NCI-H1048 (cell line): ENCODE measurements around the gene CLEC20A.
A peak's percentile ranks its signal among the peaks of the same experiment; 100 is the strongest.

Experiments used
- DNase-seq: peaks from one replicate; lab custom pipeline; 2025; lab: John Stamatoyannopoulos, UW

Gene CLEC20A

DNA sequence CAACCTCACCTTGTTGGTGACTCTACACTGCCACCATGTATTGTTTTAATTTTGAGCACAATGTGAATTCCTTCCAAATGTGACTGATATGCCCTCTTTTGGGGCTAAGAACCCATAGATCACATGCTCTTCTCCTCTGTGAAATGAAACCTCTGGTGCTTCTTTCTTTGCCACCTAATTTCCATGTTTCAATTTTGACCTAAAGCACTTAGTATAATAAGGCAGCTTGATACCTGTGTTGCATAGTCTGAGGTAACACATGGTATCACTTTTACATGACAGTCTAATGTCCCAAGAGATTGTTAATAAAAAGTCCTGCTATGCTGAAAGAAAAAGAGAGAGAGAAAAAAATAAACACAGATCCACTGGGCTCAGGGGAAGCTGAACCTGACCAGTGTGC, 24.2 kb downstream of the CLEC20A start:
- no peak for DNase-seq

DNA sequence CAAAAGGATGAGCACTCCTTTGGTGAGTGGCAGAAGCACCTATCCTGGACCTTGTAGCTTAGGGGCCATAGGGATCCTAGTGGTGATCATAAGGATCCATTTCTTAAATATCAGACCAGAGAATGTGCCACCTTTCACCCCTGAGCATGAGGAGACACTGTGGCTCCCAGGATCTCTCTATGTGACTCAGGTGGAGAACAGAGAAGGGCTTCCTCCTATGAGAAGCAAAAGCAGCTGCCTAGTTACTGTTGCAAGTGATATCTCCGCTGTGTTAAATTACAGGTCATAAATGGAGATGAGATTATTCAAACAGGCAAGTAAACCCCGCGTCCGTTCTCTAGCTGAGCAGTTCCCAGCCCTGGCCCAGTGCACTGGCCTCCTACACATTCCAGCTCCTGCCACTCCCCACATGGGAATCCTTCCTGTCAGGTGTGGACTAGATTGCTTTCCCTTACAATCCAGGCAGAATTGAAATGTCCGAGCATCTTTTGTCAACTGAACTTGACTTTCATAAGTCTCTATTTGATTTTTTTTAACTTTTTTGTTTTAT, 26.3 kb downstream of the CLEC20A start:
- DNase-seq: no peak

DNA sequence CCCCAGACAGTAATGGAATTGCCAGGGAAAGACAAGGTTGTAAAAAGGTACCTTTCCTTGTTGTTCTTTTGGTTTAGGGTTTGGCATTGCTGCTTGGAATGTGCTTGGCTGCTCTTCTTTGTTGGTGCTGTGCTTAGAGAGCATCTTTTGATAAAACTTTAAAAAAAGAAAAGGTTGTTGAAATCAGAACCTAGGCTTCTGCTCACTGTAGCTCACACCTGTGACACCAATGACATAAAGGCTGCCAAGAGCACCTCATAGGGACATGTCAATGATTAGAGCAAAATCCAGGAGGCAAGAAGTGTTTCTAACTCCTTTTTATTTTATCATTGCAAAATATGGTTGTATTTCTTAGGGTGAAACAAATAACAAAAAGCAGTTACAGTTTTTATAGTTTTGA, 28.9 kb downstream of the CLEC20A start:
- DNase-seq: no peak

DNA sequence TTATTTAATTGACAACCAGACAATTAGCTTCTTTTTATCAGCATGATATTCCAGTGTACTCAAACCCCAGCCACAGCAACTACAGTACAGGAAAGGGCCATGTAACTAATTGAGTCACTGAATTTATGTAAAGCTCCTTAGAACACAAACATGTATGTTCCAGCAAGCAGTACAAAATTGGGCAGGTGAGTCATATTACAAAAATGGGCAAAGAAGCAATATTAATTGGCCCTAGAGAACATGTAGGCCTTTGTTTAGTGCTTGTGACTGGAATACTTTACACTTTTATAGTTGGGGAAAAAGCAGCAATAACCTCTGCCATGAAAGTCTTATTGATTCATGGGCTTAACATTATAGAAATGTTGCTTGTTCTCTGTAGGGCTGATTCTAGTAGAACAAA, 31.8 kb downstream of the CLEC20A start:
- DNase-seq: no peak

DNA sequence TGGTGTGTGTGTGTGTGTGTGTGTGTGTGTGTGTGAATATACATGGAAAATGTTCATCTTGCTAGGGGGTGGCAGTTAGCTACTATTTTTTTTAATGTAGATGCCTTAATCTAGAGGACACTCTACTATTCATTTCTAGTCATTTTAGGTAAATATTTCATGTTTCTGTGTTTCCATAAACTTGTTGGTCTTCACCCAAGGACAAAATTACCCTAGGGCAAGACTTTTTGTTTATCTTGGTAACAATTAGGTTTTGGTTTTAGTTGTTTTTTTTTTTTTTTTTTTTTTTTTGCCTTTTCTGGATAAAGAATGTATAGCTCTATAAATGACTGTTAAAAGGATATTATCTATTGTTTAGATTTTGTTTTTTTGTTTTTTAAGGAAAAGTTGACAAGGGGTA, 32.2 kb downstream of the CLEC20A start:
- DNase-seq: no peak

DNA sequence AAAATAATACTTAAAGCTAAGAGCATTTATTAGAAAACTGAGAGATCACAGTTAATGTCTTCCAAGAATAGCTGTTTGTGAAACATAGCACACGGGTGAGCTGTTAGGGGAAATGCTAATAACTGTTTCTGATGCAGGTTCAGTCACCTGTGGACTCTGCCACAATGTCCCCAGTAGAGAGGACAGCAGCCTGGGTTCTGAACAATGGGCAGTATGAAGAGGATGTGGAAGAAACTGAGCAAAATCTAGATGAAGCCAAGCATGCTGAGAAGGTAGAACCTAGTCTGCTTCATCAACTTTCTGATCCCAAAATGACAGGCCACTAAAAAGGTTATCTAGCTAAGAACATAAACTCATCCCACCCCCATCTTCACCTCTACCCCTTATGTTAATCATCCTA, 32.6 kb downstream of the CLEC20A start:
- DNase-seq: no peak

DNA sequence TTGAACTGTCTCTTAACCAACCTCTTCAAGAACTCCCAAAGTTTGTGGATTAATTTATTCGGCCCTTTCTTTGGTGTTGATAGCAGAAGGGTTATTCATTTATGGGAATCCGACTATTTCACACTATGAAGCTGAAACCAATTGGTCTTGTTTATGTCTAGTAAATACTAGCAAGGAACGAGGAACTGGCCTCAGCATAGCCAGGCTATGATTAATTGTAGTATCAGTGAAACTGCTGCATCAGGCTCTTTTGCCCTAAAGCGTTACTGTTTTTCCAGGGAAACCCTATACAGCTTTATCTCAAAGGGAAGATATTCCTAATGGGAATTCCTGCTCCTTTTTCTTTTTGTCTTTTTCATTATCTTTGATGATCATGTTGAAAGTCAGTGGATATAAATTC, 35.1 kb downstream of the CLEC20A start:
- DNase-seq: no peak

DNA sequence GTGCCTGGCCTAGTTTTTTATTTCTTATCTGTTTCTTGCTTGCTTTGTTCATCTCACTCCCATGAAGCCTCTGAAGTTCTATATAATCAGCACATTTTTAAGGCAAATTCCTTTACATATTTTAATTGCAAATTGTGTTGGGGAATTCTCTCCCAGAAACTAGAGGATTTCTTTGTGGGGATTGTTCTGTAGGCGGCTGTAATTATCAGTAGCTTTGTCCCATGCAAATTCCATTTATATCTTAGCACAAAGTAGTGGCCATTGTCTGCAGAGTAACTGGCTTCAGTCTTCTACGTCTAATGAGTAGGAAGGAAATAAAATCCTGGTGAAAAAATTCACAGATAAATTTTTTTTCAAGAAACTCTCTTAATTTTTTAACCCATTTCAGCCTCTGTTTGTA, 35.7 kb downstream of the CLEC20A start:
- peak; percentile 91 for DNase-seq

DNA sequence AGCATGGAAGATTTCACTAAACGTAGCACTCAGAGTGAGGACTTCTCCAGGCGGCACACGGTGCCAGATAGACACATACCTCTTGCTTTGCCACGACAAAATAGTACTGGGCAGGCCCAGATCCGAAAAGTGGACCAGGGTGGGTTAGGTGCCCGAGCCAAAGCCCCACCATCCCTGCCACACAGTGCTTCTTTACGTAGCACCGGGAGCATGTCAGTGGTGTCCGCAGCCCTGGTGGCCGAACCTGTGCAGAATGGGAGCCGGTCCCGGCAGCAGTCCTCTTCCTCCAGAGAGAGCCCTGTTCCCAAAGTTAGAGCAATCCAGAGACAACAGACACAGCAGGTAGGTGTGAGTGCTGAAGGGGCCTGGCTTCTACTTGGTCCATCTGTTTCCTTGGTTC, 38.6 kb downstream of the CLEC20A start:
- no peak for DNase-seq

DNA sequence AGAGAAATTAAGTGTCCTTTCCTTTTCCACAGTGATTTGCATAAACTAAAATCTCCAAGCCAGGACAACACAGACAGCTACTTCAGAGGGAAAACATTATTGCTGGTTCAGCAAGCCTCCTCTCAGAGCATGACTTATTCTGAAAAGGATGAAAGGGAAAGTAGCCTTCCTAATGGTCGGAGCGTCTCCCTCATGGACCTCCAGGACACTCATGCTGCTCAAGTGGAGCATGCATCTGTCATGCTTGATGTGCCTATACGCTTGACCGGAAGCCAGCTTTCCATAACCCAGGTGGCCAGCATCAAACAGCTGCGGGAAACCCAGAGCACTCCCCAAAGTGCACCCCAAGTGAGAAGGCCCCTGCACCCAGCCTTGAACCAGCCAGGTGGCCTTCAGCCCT, 39.1 kb downstream of the CLEC20A start:
- no peak for DNase-seq

DNA sequence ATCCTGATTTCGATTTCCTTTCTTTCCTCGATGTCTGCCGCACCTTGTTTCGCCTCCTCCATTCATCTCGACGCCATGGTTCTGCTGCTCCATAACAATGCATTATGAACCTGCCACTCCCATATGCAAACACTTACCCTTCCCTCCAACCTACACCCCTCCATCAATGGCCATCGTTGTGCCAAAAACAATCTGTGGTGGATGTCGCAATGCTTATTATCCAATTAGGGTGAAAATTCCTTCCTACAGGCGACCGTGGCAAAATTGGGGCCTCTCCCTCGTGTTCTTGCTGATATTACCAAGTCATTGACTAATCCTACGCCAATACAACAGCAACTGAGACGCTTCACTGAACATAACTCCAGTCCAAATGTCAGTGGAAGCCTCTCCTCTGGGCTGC, 40.3 kb downstream of the CLEC20A start:
- peak; percentile 52 for DNase-seq

DNA sequence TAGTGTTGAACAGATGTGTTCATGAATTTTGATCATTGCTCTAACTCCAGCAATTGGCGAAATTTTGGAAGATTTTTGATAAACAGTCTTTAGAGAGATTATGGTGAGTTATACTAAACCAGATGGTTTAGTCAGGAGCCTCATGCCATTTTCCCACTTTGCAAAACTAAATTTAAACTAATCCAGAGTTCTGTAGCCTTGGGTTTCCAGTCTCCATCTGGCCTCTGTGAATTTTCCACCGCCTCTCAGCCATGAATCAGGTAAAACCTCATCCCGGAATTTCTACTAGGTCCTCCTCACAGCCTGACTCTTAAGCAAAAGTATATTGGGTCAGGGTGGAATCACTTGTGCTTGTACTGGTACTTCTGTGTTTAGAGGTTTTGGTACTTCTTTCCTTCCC, 44.8 kb downstream of the CLEC20A start:
- DNase-seq: no peak

DNA sequence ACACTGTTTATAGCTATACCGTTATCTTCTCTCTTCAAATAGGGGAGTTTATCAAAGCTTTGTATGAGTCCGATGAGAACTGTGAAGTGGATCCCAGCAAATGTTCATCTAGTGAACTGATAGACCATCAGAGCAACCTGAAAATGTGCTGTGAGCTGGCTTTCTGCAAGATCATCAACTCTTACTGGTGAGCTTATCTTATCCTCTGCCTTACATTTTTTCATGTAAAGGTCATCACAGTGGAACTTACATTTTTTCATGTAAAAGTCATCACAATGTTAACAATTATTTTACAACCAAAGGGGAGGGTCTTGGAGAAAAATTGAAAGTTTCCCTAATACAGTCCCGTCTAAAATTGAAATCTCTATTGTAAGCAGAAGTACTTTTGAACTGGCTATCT, 45.2 kb downstream of the CLEC20A start:
- no peak for DNase-seq

DNA sequence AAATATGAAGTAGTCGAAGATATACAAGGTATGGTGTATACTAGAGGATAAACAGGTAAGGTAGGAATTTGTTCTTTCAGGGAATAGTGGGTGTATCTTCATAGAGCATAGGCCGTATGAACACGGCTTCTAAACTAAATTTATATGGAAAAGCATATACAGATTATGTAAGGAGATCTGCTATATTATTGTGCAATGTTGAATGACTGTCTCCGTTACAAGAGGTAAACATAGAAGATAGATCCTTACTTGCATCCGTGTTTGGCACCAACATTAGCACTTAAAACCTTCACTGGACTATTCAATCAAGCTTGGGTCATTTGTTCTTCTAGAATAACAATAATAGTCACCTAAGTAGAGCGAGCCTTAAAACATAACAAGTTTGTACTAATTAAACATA, 45.9 kb downstream of the CLEC20A start:
- no peak for DNase-seq

DNA sequence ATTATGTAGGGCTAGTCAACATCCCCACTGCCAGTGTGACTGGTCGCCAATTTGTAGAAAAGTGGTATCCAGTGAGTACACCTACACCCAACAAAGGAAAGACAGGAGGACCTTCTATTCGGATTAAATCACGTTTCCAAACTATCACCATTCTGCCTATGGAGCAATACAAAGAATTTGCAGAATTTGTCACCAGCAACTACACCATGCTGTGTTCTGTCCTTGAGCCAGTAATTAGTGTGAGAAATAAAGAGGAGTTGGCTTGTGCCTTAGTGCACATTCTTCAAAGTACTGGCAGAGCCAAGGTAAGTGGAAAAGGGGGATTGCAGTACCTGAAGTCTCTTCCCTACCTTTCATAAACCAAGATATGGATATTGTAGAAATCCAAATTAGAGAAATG, 53.8 kb downstream of the CLEC20A start:
- DNase-seq: no peak

DNA sequence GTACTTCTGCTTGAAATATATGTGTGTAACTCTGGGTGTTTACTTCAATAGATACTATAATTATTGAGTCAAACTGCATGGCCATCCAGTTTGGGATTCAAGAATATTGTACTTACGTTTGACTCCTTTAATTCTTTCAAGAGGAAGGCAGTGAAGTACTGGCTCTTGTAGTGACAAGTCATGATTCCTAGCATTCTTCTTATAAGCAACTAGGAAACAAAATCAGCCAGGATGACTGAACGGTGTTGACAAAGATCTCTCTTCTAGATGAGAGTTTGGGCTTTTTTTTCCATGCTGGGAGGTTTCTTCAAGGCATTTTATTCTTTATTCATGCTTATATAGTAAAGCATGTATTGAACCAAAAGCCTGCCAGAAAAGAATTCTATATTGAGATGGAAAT, 58.3 kb downstream of the CLEC20A start:
- no peak for DNase-seq

DNA sequence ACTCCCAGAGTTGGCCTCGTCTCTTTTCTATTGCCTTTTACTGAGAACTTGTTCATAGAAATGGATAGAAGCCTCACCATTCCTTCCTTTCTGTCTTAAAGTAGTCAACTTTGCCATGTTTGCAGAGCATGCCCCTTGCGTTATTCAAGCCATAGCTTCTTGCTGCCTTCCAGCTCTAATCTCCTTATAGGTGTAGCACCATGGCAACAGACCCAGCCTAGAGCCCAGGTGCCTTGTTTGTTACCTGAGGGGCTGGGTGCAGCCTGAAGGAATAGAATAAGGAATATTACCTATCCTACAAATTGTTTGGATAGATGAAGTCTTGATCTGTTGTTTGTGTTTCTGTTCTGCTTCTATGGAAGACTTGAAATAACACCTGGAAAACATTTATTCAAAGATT, 59.9 kb downstream of the CLEC20A start:
- no peak for DNase-seq

DNA sequence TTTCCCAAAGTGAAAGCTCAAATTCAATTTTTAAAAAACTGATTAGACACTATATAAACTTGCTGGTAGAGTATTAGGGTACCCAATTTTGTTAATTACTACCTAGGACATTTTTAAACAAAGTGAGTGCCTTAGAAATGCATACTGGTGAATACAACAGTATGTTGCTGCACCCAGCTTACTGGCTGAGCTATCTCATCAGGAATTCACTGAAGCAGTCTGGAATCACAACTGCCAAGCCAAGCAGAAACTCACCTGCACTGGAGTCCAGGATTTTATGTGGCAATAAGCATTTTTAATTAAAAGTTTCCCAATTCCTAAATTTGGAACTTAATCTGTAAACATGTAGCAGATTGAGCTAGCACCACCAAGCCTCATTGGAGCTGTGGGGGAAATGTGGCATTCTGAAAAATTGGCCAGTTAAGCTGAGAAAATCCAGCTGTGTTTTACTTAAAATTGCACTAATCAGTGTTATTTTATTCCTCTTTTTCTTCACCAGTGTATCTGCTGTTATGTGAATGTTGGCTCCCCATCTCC, 61.8 kb downstream of the CLEC20A start:
- DNase-seq: no peak

DNA sequence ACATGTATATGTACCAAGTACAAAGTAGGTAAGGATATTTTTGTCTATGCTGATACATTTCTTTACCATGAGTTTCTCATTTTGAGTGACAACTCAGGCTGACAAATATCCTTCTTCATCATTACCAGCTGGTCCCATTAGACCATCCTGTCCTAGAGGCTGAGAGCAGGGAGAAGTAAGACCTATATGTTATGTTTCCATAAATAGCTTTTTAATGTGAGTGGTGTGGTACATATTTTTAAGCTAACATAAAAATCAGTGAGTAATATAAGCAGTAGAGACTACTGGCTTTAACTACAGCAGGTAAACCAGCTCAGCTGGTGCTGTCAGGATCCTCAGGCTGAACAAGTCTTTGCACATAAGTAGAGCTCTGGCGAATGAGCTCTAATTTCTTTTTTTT, 62.4 kb downstream of the CLEC20A start:
- DNase-seq: no peak
